Myocyte (in vitro differentiated cells): ENCODE measurements around the gene WDR82. TPM values are rescaled to one million over a fixed set of nuclear protein-coding genes. Genes with fewer than 3 reads are reported as not detected.
A peak's percentile ranks its signal among the peaks of the same experiment; 100 is the strongest.

ENCODE experiments used
- DNase-seq: peaks from one replicate; pipeline ENCODE4 v3.0.0-alpha.2; 2012; ENCODE audit warnings: low read depth
- microRNA counts: library from miRNA; unstranded; fragments of <30 nt; microRNA quantifications from one replicate; lab custom pipeline; 2016
- microRNA-seq: library from miRNA; unstranded; fragments of <30 nt; microRNA quantifications from one replicate; pipeline ENCODE4, GENCODE V29; 2016
- total RNA-seq: library from RNA; depleted of rRNA; stranded (reverse); fragments of >200 nt; gene quantifications from 2 replicates; pipeline ENCODE4 v1.2.3, GENCODE V29; 2014

Gene WDR82
- total RNA-seq, 1 donor from 2014 or later, result 58.6 TPM

- no peak for DNase-seq
These were observed 68.4 kb downstream of the WDR82 start for GRCh38 chr3:52210037-52210436.

- no peak for DNase-seq
These were observed 69.9 kb downstream of the WDR82 start for GRCh38 chr3:52208556-52208955.

- DNase-seq, result no peak
These were observed 72.6 kb downstream of the WDR82 start for GRCh38 chr3:52205727-52206372.

MicroRNAs within 50 kb of the gene (microRNA counts, 767-probe panel; counts per million panel counts)
- 15,736 counts per million, percentile 89 among the panel's probes with 10 or more counts for microRNA hsa-let-7g-5p (lab: Ali Mortazavi, UCI)

Small RNAs within 50 kb of the gene (microRNA-seq; reads per million reads assigned to microRNA genes)
- gene MIR135A1, result not detected
- gene MIRLET7G, result 39,800 reads per million, percentile 98 among the genes with 10 or more reads in this experiment

Other genes with a start within 250 kb of the WDR82 start
- 8.9 and 12.3 TPM in 2 replicates for gene DUSP7, start 222.1 kb downstream of the WDR82 start, total RNA-seq
- 1.2 and 1.3 TPM in 2 replicates for gene POC1A, start 124.2 kb downstream of the WDR82 start, total RNA-seq
- 59.7 and 83.9 TPM in 2 replicates for gene ALAS1, start 80.5 kb downstream of the WDR82 start, total RNA-seq
- 0.05 TPM in 1 of 2 replicates, not detected in the other for gene TLR9, start 53.0 kb downstream of the WDR82 start, total RNA-seq
- 24.3 and 67.9 TPM in 2 replicates for gene TWF2, start 39.5 kb downstream of the WDR82 start, total RNA-seq
- gene PPM1M, start 32.9 kb downstream of the WDR82 start, total RNA-seq, result 5.5 and 7.3 TPM in 2 replicates
- gene GLYCTK, start 9.2 kb upstream of the WDR82 start, total RNA-seq, result 6.3 and 7.8 TPM in 2 replicates
- gene DNAH1, start 37.7 kb upstream of the WDR82 start, total RNA-seq, result 1.9 and 3.8 TPM in 2 replicates
- gene BAP1, start 131.4 kb upstream of the WDR82 start, total RNA-seq, result 70.9 and 96.7 TPM in 2 replicates
- 7.9 and 15.4 TPM in 2 replicates for gene PHF7, start 132.0 kb upstream of the WDR82 start, total RNA-seq
- gene SEMA3G, start 166.5 kb upstream of the WDR82 start, total RNA-seq, result 0.68 and 1.9 TPM in 2 replicates
- gene TNNC1, start 175.4 kb upstream of the WDR82 start, total RNA-seq, result 3,730 and 3,876 TPM in 2 replicates
- 63.9 and 93.0 TPM in 2 replicates for gene NISCH, start 177.0 kb upstream of the WDR82 start, total RNA-seq
- 0.16 and 0.59 TPM in 2 replicates for gene STAB1, start 216.7 kb upstream of the WDR82 start, total RNA-seq